DMS53 (cell line): ENCODE results near the gene PLAAT5.
"Not testable (repeated sequence)": the region's sequence is repeated elsewhere in the genome, so short reads cannot be mapped to it uniquely, and the experiment has no call there.

Source experiments
- DNase-seq: peaks from one replicate; lab custom pipeline; 2025; lab: John Stamatoyannopoulos, UW

Gene PLAAT5

GRCh38 chr11:63480039-63480438 lies 10.9 kb downstream of the PLAAT5 start:
- DNase-seq = no peak

DNA sequence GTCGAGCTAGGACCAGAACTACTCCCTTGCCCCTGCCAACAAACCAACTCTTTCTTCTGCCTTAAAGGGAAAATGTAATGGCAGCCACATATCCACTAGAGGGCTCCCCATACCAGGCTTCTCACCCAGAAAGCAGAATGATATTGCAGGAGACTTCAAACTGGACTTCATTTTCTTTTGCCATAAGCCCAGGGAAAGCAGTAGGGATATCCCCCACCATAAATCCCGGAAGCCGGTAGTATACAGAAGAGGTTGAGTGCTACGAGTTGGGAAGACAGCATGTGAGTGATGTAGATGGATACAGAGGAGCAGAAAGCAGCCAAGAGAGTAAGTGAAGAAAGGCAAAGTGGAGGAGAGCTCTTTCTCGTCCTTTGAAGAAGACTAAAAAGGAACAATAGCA lies 12.1 kb downstream of the PLAAT5 start:
- peak; percentile 84 for DNase-seq

- DNase-seq = peak; percentile 12
These were observed 14.3 kb downstream of the PLAAT5 start for GRCh38 chr11:63476618-63477017.

DNA sequence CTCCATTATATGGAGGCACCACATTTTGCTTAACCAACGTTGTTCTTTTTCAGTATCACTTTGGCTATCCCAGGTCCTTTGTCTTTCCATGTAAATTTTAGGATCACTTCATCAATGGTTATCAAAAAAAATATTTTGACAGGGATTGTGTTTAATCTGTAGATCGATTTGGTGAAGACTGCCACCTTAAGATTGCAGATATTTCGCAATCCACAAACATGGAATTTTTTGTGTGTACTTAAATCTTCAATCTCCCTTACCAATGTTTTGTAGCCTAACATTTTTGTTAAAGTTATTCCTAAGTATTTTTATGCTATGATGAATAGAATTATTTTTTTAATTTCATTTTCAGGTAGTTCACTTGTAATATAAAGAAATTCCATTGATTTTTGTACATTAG lies 18.6 kb downstream of the PLAAT5 start:
- no peak for DNase-seq

- DNase-seq = no peak
These were observed 20.7 kb downstream of the PLAAT5 start for GRCh38 chr11:63470311-63470710.

DNA sequence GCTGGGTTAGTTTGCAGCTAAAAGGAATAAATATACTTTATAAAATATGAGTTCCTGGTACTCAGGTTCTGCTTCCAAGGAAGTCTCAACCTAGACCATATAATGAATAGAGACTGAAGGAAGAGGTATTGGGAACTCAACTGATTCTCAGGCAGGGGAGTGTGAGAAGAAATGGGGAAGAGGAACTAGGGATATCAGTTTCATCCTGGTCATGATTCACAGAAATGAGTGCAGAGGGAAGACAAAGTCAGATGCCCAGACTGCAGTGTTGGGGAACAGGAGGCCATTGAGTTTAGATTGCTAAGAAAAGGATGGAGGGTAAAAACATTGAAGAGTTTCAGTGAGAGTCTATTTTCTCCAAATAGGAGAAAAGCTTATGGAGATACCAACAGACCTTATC lies 28.8 kb downstream of the PLAAT5 start:
- no peak for DNase-seq

DNA sequence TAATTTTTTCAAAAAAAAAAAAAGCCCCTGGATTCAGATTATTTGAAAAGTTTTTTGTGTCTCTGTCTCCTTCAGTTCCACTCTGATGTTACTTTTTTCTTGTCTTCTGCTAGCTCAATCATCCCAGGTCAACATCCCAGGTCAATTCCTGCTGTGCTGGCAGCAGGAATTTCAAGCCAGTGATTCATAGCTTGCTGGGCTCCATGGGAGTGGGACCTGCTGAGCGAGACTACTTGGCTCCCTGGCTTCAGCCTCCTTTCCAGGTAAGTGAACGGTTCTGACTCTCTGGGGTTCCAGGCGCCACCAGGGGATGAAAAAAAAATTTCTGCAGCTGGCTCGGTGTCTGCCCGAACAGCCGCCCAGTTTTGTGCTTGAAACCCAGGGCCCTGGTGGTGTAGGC lies 31.4 kb downstream of the PLAAT5 start:
- DNase-seq = no peak

DNA sequence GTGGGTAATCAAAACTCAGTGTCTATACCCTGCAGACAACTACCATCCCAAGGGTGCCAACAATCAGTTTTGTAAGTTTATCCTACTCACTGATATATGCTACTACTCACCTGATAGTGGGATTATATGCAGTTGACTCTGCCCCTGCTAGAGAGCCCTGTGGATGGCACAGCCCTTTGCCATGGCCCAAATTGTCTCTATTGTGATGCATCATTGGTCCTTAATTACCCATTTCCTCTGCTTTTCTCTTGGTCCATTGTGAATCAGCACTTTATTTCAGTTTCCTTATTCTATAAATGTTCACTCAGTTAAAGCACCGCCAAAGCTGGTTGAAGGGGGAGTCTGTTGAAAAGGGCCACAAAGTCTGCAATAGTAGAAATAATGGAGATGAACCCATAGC lies 42.3 kb downstream of the PLAAT5 start:
- DNase-seq = no peak

- DNase-seq = no peak
These were observed 45.2 kb downstream of the PLAAT5 start for GRCh38 chr11:63445720-63446119.

DNA sequence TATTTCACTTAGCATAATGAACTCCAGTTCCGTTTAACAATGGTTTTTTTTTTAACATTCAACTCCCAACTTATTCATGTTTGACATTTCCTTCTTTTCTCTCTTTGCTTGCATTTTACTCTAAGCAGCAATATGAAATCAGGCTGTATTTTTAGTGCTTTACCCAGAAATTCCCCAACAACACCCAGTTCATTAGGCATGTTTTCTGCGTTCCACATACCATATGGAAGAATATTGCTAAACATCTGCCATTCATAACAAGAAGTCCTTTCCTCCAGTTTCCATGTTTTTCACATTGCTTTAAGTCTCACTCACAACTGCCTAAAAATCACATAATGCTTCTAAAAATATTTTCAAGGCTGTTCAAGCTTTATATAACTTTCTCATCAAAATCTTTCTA lies 45.8 kb downstream of the PLAAT5 start:
- no peak for DNase-seq

- DNase-seq = no peak
These were observed 46.8 kb downstream of the PLAAT5 start for GRCh38 chr11:63444160-63444559.

GRCh38 chr11:63443714-63444113 lies 47.3 kb downstream of the PLAAT5 start:
- no peak for DNase-seq

DNA sequence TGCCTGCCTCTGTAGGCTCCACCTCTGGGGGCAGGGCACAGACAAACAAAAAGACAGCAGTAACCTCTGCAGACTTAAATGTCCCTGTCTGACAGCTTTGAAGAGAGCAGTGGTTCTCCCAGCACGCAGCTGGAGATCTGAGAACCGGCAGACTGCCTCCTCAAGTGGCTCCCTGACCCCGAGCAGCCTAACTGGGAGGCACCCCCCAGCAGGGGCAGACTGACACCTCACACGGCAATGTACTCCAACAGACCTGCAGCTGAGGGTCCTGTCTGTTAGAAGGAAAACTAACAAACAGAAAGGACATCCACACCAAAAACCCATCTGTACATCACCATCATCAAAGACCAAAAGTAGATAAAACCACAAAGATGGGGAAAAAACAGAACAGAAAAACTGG lies 55.1 kb downstream of the PLAAT5 start:
- not testable (repeated sequence) for DNase-seq

GRCh38 chr11:63435351-63435750 lies 55.6 kb downstream of the PLAAT5 start:
- not testable (repeated sequence) for DNase-seq

DNA sequence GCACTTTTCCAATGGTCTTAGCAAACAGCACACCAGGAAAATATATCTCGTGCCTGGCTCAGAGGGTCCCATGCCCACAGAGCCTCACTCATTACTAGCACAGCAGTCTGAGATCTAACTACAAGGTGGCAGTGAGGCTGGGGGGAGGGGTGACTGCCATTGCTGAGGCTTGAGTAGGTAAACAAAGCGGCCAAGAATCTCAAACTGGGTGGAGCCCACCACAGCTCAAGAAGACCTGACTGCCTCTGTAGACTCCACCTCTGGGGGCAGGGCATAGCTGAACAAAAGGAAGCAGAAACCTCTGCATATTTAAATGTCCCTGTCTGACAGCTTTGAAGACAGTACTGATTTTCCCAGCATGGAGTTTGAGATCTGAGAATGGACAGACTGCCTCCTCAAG lies 60.2 kb downstream of the PLAAT5 start:
- not testable (repeated sequence) for DNase-seq

DNA sequence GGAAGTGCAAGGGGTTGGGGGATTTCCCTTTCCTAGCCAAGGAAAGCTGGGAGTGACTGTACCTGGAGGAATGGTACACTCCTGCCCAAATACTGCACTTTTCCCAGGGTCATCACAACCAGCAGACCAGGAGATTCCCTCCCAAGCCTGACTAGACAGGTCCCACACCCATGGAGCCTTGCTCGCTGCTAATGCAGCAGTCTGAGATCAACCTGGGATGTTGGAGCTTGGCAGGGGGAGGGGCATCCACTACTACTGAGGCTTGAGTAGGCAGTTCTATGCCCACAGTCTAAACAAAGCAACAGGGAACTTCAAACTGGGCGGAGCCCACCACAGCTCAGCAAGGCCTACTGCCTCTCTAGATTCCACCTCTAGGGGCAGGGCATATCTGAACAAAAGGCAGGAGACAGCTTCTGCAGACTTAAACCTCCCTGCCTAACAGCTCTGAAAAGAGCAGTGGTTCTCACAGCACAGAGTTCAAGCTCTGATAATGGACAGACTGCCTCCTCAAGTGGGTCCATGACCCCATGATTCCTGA lies 62.9 kb downstream of the PLAAT5 start:
- no peak for DNase-seq

GRCh38 chr11:63417174-63417852 lies 73.7 kb downstream of the PLAAT5 start:
- DNase-seq = no peak
